ENCODE measurements around the gene RAB37. TPM values are rescaled to one million over a fixed set of nuclear protein-coding genes. Genes with fewer than 3 reads are reported as not detected.

The RAB37 gene
- total RNA-seq, result 1 to 10 TPM; 2.1 to 2.3 TPM

- no peaks in the 10 kb centered on the region for H3K27me3 Mint-ChIP-seq (ENCODE audit: low read depth)
- peak within 1 kb of the TSS; percentile 77 for H3K27ac Mint-ChIP-seq
- no peaks in the 10 kb centered on the region for H3K9me3 Mint-ChIP-seq
- H3K36me3 Mint-ChIP-seq (ENCODE audit: low read depth), result no peaks in the 10 kb centered on the region
- DNase-seq, result no peak
- CTCF ChIA-PET, result interaction anchor here (0.6 to 5.1 kb wide), 40 partner anchors 10 to 368 kb away, joined by 3 to 102 read pairs (median 4); partner anchors contain the start of genes FDXR and NAT9
- H3K4me1 Mint-ChIP-seq (ENCODE audit: low read depth), result peaks cover 42% of the 10 kb centered on the region
- H3K4me3 Mint-ChIP-seq, result peak within 1 kb of the TSS; percentile 75
- intact Hi-C loops (cut with micrococcal nuclease), result loop anchor here (5.0 kb wide), 2 partner anchors 64 to 169 kb away; partner anchors contain the start of gene CD300H
Observed at GRCh38 chr17:74736513-74737298, at the start of gene RAB37. TSS of gene RAB37 (plus strand) at chr17:74737256. CDS start at chr17:74737273, 17 bp downstream.

GRCh38 chr17:74687886-74688285 lies 49.2 kb upstream of the RAB37 start:
- H3K27me3 Mint-ChIP-seq (ENCODE audit: low read depth), result no peaks in the 10 kb centered on the region
- peaks cover 7% of the 10 kb centered on the region for H3K4me1 Mint-ChIP-seq (ENCODE audit: low read depth)
- H3K9me3 Mint-ChIP-seq, result no peaks in the 10 kb centered on the region
- no peak for DNase-seq
- intact Hi-C loops (cut with micrococcal nuclease), result no loop called here
- no peaks in the 10 kb centered on the region for H3K36me3 Mint-ChIP-seq (ENCODE audit: low read depth)
- H3K4me3 Mint-ChIP-seq, result no peak overlapping the region
- CTCF ChIA-PET, result no interaction called here
- H3K27ac Mint-ChIP-seq, result no peak overlapping the region

GRCh38 chr17:74690409-74690825 lies 46.6 kb upstream of the RAB37 start:
- peaks cover 2% of the 10 kb centered on the region for H3K9me3 Mint-ChIP-seq
- intact Hi-C loops (cut with micrococcal nuclease), result no loop called here
- DNase-seq, result no peak
- H3K4me1 Mint-ChIP-seq (ENCODE audit: low read depth), result peaks cover 7% of the 10 kb centered on the region
- CTCF ChIA-PET, result no interaction called here
- H3K4me3 Mint-ChIP-seq, result no peak overlapping the region
- H3K27me3 Mint-ChIP-seq (ENCODE audit: low read depth), result no peaks in the 10 kb centered on the region
- H3K36me3 Mint-ChIP-seq (ENCODE audit: low read depth), result no peaks in the 10 kb centered on the region
- no peak overlapping the region for H3K27ac Mint-ChIP-seq

- Mint-ChIP-seq H3K27ac (no peak overlapping the region), H3K4me1 (ENCODE audit: low read depth) (peaks cover 7% of the 10 kb centered on the region), H3K4me3 (no peak overlapping the region), H3K36me3 (ENCODE audit: low read depth) (no peaks in the 10 kb centered on the region), H3K9me3 (peaks cover 2% of the 10 kb centered on the region), H3K27me3 (ENCODE audit: low read depth) (no peaks in the 10 kb centered on the region)
- CTCF ChIA-PET, result no interaction called here
- DNase-seq, result no peak
- intact Hi-C loops (cut with micrococcal nuclease), result no loop called here
Observed at GRCh38 chr17:74691151-74691550, 45.9 kb upstream of the RAB37 start.

GRCh38 chr17:74694081-74694480 lies 43.0 kb upstream of the RAB37 start:
- Mint-ChIP-seq H3K36me3 (ENCODE audit: low read depth) (no peaks in the 10 kb centered on the region), H3K27ac (no peak overlapping the region), H3K4me3 (no peak overlapping the region), H3K9me3 (peaks cover 2% of the 10 kb centered on the region), H3K27me3 (ENCODE audit: low read depth) (no peaks in the 10 kb centered on the region), H3K4me1 (ENCODE audit: low read depth) (peaks cover 3% of the 10 kb centered on the region)
- CTCF ChIA-PET, result no interaction called here
- intact Hi-C loops (cut with micrococcal nuclease), result no loop called here
- DNase-seq, result no peak

- DNase-seq, result no peak
- no peak overlapping the region for H3K27ac Mint-ChIP-seq
- H3K4me1 Mint-ChIP-seq (ENCODE audit: low read depth), result no peaks in the 10 kb centered on the region
- peaks cover 2% of the 10 kb centered on the region for H3K9me3 Mint-ChIP-seq
- CTCF ChIA-PET, result no interaction called here
- intact Hi-C loops (cut with micrococcal nuclease), result no loop called here
- H3K27me3 Mint-ChIP-seq (ENCODE audit: low read depth), result no peaks in the 10 kb centered on the region
- no peak overlapping the region for H3K4me3 Mint-ChIP-seq
- H3K36me3 Mint-ChIP-seq (ENCODE audit: low read depth), result no peaks in the 10 kb centered on the region
Observed at GRCh38 chr17:74695629-74696028, 41.4 kb upstream of the RAB37 start.

GRCh38 chr17:74697515-74697914 lies 39.5 kb upstream of the RAB37 start:
- no peak overlapping the region for H3K4me3 Mint-ChIP-seq
- H3K27me3 Mint-ChIP-seq (ENCODE audit: low read depth), result no peaks in the 10 kb centered on the region
- no peak overlapping the region for H3K27ac Mint-ChIP-seq
- peaks cover 2% of the 10 kb centered on the region for H3K9me3 Mint-ChIP-seq
- CTCF ChIA-PET, result no interaction called here
- H3K4me1 Mint-ChIP-seq (ENCODE audit: low read depth), result no peaks in the 10 kb centered on the region
- DNase-seq, result no peak
- intact Hi-C loops (cut with micrococcal nuclease), result no loop called here
- no peaks in the 10 kb centered on the region for H3K36me3 Mint-ChIP-seq (ENCODE audit: low read depth)

GRCh38 chr17:74698069-74698468 lies 39.0 kb upstream of the RAB37 start:
- H3K27ac Mint-ChIP-seq, result no peak overlapping the region
- no peaks in the 10 kb centered on the region for H3K27me3 Mint-ChIP-seq (ENCODE audit: low read depth)
- DNase-seq, result no peak
- no peaks in the 10 kb centered on the region for H3K4me1 Mint-ChIP-seq (ENCODE audit: low read depth)
- CTCF ChIA-PET, result interaction anchor here (0.7 kb wide), 1 partner anchor 132 kb away, joined by 4 read pairs; no protein-coding TSS in a partner anchor
- intact Hi-C loops (cut with micrococcal nuclease), result no loop called here
- H3K36me3 Mint-ChIP-seq (ENCODE audit: low read depth), result no peaks in the 10 kb centered on the region
- peaks cover 2% of the 10 kb centered on the region for H3K9me3 Mint-ChIP-seq
- no peak overlapping the region for H3K4me3 Mint-ChIP-seq

- Mint-ChIP-seq H3K9me3 (peaks cover 2% of the 10 kb centered on the region), H3K36me3 (ENCODE audit: low read depth) (no peaks in the 10 kb centered on the region), H3K4me3 (no peak overlapping the region), H3K27ac (no peak overlapping the region), H3K27me3 (ENCODE audit: low read depth) (no peaks in the 10 kb centered on the region), H3K4me1 (ENCODE audit: low read depth) (no peaks in the 10 kb centered on the region)
- no peak for DNase-seq
- intact Hi-C loops (cut with micrococcal nuclease), result no loop called here
- CTCF ChIA-PET, result no interaction called here
Observed at GRCh38 chr17:74699236-74699635, 37.8 kb upstream of the RAB37 start.

- H3K36me3 Mint-ChIP-seq (ENCODE audit: low read depth), result no peaks in the 10 kb centered on the region
- CTCF ChIA-PET, result interaction anchor here (1.3 to 1.8 kb wide), 3 partner anchors 35 to 89 kb away, joined by 5 to 6 read pairs (median 5); partner anchors contain the start of gene RAB37
Observed at GRCh38 chr17:74702116-74702871, 34.8 kb upstream of the RAB37 start.

GRCh38 chr17:74703311-74703710 lies 33.7 kb upstream of the RAB37 start:
- no peak for DNase-seq
- CTCF ChIA-PET, result interaction anchor here (1.6 to 1.8 kb wide), 2 partner anchors 34 to 88 kb away, joined by 5 read pairs; partner anchors contain the start of gene RAB37
- no peaks in the 10 kb centered on the region for H3K4me1 Mint-ChIP-seq (ENCODE audit: low read depth)
- no peak overlapping the region for H3K4me3 Mint-ChIP-seq
- intact Hi-C loops (cut with micrococcal nuclease), result no loop called here
- H3K27ac Mint-ChIP-seq, result no peak overlapping the region
- H3K9me3 Mint-ChIP-seq, result no peaks in the 10 kb centered on the region
- H3K36me3 Mint-ChIP-seq (ENCODE audit: low read depth), result no peaks in the 10 kb centered on the region
- no peaks in the 10 kb centered on the region for H3K27me3 Mint-ChIP-seq (ENCODE audit: low read depth)

More at GRCh38 chr17:74702116-74702871, 34.8 kb upstream of the RAB37 start:
- H3K27me3 Mint-ChIP-seq (ENCODE audit: low read depth), result no peaks in the 10 kb centered on the region
- H3K4me1 Mint-ChIP-seq (ENCODE audit: low read depth), result no peaks in the 10 kb centered on the region
- H3K9me3 Mint-ChIP-seq, result no peaks in the 10 kb centered on the region
- DNase-seq, result no peak
- no peak overlapping the region for H3K27ac Mint-ChIP-seq
- intact Hi-C loops (cut with micrococcal nuclease), result no loop called here
- no peak overlapping the region for H3K4me3 Mint-ChIP-seq

GRCh38 chr17:74704544-74704943 lies 32.5 kb upstream of the RAB37 start:
- Mint-ChIP-seq H3K27ac (no peak overlapping the region), H3K4me3 (no peak overlapping the region), H3K27me3 (ENCODE audit: low read depth) (no peaks in the 10 kb centered on the region), H3K9me3 (no peaks in the 10 kb centered on the region), H3K4me1 (ENCODE audit: low read depth) (no peaks in the 10 kb centered on the region), H3K36me3 (ENCODE audit: low read depth) (no peaks in the 10 kb centered on the region)
- DNase-seq, result no peak
- CTCF ChIA-PET, result no interaction called here
- intact Hi-C loops (cut with micrococcal nuclease), result no loop called here
